Measurements from ENCODE around the gene AXL.
"Not testable (repeated sequence)": the region's sequence is repeated elsewhere in the genome, so short reads cannot be mapped to it uniquely, and the experiment has no call there.

AXL gene

GRCh38 chr19:41206926-41207750 lies 11.9 kb upstream of the AXL start:
- DNase-seq: no peak

- no peak for DNase-seq
Measured at GRCh38 chr19:41214161-41214560, 4.9 kb upstream of the AXL start.

- no peak for DNase-seq
Measured at GRCh38 chr19:41217741-41218140, 1.3 kb upstream of the AXL start.

GRCh38 chr19:41218249-41218614 lies 791 bp upstream of the AXL start:
- DNase-seq: no peak

GRCh38 chr19:41219924-41220567 lies 1.0 kb downstream of the AXL start:
- no peak for DNase-seq

GRCh38 chr19:41220811-41221210 lies 1.8 kb downstream of the AXL start:
- DNase-seq: no peak

GRCh38 chr19:41221514-41222205 lies 2.6 kb downstream of the AXL start:
- no peak for DNase-seq

GRCh38 chr19:41222240-41222639 lies 3.2 kb downstream of the AXL start:
- DNase-seq: no peak

GRCh38 chr19:41223431-41224234 lies 4.6 kb downstream of the AXL start:
- DNase-seq: no peak

- no peak for DNase-seq
Measured at GRCh38 chr19:41224632-41225031, 5.6 kb downstream of the AXL start.

- DNase-seq: no peak
Measured at GRCh38 chr19:41225238-41226052, 6.4 kb downstream of the AXL start.

GRCh38 chr19:41226053-41226873 lies 7.2 kb downstream of the AXL start:
- no peak for DNase-seq

GRCh38 chr19:41226874-41227390 lies 7.9 kb downstream of the AXL start:
- no peak for DNase-seq

- no peak for DNase-seq
Measured at GRCh38 chr19:41228486-41228885, 9.5 kb downstream of the AXL start.

- not testable (repeated sequence) for DNase-seq
Measured at GRCh38 chr19:41229338-41229737, 10.3 kb downstream of the AXL start.

- no peak for DNase-seq
Measured at GRCh38 chr19:41230067-41230857, 11.2 kb downstream of the AXL start.

- DNase-seq: no peak
Measured at GRCh38 chr19:41232686-41233085, 13.7 kb downstream of the AXL start.

- no peak for DNase-seq
Measured at GRCh38 chr19:41233748-41234240, 14.8 kb downstream of the AXL start.

GRCh38 chr19:41234512-41235168 lies 15.6 kb downstream of the AXL start:
- no peak for DNase-seq
